Endometrial microvascular endothelial cells (primary cell): ENCODE results near the gene IL17A. TPM values are rescaled to one million over a fixed set of nuclear protein-coding genes. Genes with fewer than 3 reads are reported as not detected.

Experiments used
- in situ Hi-C: cut with HindIII; loops from 2 replicates; pipeline ENCODE4 v1.10.0; 2017; ENCODE audit warnings: low sequenced_read_pairs, low pct_unique_long_range_greater_than_20kb; ENCODE audit errors: inconsistent ontology term
- total RNA-seq: library from RNA; depleted of rRNA; stranded (reverse); fragments of >200 nt; gene quantifications from one replicate; pipeline ENCODE4 v1.2.3, GENCODE V29; 2015; ENCODE audit errors: inconsistent ontology term

Gene IL17A
- total RNA-seq, 1 donor from 2014 or later: not detected

- in situ Hi-C loops: no loop called here
Measured at GRCh38 chr6:52201493-52201892, 15.3 kb downstream of the IL17A start.

- in situ Hi-C loops: no loop called here
Measured at GRCh38 chr6:52207066-52207465, 20.9 kb downstream of the IL17A start.

GRCh38 chr6:52208612-52209011 is 22.4 kb downstream of the IL17A start:
- in situ Hi-C loops: no loop called here

GRCh38 chr6:52209770-52210169 is 23.6 kb downstream of the IL17A start:
- in situ Hi-C loops: no loop called here

- in situ Hi-C loops: no loop called here
Measured at GRCh38 chr6:52210227-52210626, 24.1 kb downstream of the IL17A start.

- in situ Hi-C loops: no loop called here
Measured at GRCh38 chr6:52213127-52213526, 27.0 kb downstream of the IL17A start.

GRCh38 chr6:52215787-52216186 is 29.6 kb downstream of the IL17A start:
- in situ Hi-C loops: no loop called here

- in situ Hi-C loops: no loop called here
Measured at GRCh38 chr6:52216932-52217575, 30.9 kb downstream of the IL17A start.

- in situ Hi-C loops: no loop called here
Measured at GRCh38 chr6:52217761-52218160, 31.6 kb downstream of the IL17A start.

GRCh38 chr6:52221302-52221701 is 35.1 kb downstream of the IL17A start:
- in situ Hi-C loops: no loop called here

GRCh38 chr6:52227495-52227894 is 41.3 kb downstream of the IL17A start:
- in situ Hi-C loops: no loop called here

- in situ Hi-C loops: no loop called here
Measured at GRCh38 chr6:52230685-52231084, 44.5 kb downstream of the IL17A start.

GRCh38 chr6:52231406-52232127 is 45.4 kb downstream of the IL17A start:
- in situ Hi-C loops: no loop called here

GRCh38 chr6:52233005-52233404 is 46.8 kb downstream of the IL17A start:
- in situ Hi-C loops: no loop called here

GRCh38 chr6:52233975-52234823 is 48.0 kb downstream of the IL17A start:
- in situ Hi-C loops: no loop called here

Other genes starting within 250 kb of the IL17A start
- not detected for gene PKHD1, start 98.8 kb upstream of the IL17A start, total RNA-seq
- not detected for gene IL17F, start 58.1 kb downstream of the IL17A start, total RNA-seq
- 147 TPM for gene MCM3, start 98.4 kb downstream of the IL17A start, total RNA-seq
- 19.0 TPM for gene PAQR8, start 175.8 kb downstream of the IL17A start, total RNA-seq
- gene EFHC1, start 234.0 kb downstream of the IL17A start, total RNA-seq: 24.4 TPM